Bone marrow (tissue), 2 donors: ENCODE results near the gene CSTB.
A peak's percentile ranks its signal among the peaks of the same experiment; 100 is the strongest.

Experiments
- DNase-seq, 2 donors: peaks; one replicate each; lab custom pipeline; 2025; lab: John Stamatoyannopoulos, UW

Gene CSTB

DNA sequence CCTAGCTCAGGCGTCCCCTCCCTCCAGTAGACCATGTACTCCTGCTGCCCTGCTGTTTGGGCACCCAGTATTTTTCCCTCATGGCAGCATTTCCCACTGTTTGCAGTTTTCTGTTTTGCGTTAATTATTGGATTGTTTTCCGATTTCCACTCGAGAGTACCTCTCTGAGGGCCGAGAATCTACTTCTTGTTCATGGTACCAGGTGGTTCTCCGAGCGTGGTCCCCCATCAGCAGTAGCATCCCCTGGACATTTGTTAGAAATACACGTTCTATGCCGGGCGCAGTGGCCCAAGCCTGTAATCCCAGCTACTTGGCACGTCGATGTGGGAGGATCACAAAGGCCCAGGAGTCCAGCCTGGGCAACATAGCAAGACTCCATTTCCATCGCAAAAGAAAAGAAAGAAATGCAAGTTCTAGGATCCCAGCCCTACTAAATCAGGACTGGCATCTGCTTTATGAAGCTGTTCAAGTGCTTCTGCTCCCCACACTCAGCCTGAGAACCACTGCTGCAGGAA, 14.0 kb upstream of the CSTB start:
- DNase-seq, result no peak

DNA sequence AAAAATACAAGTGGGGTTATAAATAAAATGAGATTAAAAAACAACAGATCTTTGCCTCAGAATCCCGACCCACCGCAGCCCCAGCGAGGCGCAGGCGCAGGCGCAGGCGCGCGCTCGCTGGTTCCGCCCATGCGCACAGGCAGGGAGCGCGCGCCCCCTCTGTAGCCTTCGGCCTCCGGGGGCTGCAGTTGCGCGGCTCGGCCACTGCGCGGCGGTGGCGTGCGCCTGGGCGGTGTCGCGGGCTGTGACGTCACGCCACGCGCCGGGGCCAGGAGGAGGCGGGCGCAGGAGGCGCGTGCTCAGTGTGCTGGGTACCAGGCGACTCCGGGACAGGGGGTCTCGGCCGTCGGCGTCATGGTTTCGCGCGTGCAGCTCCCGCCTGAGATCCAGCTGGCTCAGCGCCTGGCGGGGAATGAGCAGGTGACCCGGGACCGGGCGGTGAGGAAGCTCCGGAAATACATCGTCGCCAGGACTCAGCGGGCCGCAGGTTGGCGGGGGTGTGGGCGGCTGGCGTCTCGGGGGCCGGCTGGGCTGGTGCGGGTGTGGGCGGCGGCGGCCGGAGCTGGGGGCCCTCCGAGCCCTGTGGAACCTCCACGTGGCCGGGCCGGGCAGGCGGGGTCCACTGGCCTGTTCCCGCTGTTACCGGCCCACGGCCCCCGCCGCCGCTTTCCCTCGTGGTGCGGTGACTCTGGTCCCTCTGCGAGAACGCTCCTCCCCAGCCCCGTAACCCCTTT, 13.3 kb upstream of the CSTB start, which contains the start of gene RRP1:
TSS of gene RRP1 (plus strand) at position 302 of the 734 bp plus-strand sequence. CDS start at position 355, 53 bp downstream.
- peak; percentile 75 to 81 for DNase-seq

DNA sequence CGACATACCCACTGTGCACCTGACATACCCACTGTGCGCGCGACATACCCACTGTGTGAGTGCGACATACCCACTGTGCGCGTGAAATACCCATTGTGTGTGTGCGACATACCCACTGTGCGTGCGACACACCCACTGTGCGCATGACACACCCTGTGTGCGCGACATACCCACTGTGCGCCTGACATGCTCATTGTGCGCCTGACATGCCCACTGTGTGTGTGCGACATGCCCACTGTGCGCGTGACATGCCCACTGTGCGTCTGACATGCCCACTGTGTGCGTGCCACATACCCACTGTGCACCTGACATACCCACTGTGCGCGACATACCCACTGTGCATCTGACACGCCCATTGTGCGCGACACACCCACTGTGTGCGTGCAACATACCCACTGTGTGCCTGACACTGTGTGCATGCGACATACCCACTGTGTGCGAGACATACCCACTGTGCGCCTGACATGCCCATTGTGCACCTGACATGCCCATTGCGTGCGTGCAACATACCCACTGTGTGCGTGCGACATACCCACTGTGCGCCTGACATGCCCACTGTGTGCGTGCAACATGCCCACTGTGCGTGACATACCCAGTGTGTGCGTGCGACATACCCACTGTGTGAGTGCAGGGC, 10.8 kb upstream of the CSTB start:
- DNase-seq, result no peak

DNA sequence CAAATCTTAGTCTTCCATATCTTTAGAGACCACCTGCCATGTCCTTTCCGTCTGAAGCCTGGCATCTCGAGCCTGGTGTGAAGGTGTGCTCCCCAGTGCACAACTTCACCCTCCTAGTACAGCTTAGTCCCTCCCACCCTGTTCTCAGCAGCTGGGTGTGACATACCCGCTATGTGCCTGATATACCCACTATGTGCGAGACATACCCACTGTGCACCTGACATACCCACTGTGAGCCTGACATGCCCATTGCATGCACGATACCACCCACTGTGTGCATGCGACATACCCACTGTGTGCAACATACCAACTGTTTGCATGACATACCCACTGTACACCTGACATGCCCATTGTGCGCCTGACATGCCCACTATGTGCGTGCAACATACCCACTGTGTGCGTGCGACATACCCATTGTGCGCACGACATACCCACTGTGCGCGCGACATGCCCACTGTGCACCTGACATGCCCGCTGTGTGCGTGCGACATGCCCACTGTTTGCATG, 10.2 kb upstream of the CSTB start:
- DNase-seq, result no peak

DNA sequence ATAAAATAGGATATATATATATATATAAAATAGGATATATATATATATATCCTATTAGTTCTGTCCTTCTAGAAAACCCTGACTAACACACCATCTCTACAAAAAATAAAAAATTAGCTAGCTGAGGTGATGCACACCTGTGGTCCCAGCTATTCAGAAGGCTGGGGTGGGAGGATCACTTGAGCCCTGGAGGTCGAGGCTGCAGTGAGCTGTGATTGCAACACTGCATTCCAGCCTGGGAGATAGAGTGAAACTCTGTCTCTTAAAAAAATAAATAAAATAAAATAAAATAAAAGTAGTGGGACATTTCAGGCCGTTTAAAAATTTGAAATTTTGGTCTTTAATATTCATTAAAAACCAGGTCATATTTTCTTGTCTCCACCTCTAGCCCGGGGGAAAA, 9.0 kb upstream of the CSTB start:
- no peak for DNase-seq

DNA sequence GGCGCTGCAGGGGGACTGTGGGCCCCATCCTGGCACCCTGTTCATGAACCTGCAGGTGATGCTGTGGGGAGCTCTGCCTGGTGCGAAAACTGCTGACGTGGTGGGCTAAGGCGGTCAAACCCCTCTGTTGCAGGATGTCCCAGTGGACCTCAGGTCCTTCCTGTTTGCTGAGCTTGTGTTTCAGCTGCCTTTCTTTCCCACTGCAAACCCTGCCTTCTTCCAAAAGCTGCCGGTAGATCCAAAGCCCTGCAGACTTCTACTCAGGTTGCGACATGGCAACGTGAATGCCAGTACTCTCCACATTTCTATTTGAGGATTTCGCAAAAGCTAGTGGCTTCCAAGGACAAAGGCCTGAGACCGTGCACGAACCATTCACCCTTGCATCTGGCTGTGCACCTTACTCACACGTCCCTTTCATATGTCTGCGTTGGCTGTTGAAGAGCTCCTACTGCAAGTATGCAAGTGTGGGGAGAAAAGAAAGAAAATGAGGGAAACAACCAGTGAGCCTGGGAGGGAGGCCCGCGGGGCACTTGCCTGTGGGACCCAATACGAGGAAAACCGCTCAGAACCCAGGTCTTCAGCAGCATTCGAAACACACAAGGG, 7.1 kb upstream of the CSTB start:
- DNase-seq, result no peak

DNA sequence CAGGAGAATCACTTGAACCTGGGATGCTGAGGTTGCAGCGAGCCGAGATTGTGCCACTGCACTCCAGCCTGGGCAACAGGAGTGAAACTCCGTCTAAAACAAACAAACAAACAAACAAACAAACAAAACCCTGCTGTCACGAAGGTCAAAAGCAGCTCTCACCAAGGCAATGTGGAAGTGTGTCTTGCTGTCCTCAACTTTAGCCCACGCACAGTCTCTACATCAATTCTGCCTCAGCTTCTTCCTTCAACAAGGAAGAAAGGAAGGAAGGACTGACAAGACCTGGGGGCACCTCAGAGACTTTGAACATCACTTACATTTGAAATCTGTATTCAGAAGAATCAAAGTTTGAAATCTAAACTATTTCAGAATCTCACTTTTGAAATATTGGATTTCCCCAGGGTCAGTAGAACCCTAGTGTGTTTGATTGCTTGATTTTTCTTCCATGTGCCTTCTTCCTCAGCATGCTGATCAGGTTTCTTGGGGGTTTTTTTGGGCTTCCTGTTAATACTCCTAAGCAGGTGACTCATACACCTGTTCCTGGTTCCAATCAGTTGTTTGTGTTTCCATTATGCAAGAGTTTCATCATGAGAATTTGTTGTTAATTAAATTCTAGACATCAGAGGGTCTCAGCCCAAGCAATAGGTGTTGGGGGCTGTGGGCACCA, 6.5 kb upstream of the CSTB start:
- no peak for DNase-seq

DNA sequence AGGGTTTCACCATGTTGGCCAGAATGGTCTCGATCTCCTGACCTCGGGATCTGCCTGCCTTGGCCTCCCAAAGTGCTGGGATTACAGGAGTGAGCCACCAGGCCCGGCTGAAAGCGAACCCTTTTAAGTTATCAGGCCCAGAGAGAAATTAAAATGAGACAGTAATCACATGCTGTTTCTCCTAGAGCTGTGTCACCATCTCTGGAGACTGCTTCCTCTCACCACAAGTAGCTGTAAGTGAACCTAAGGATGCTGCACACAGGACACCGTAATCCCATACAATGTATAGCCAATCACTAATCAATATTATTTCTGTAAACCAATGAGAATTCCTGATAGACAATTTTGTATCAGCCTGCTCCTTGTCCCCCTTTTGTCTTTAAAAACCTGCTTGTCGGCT, 5.7 kb upstream of the CSTB start:
- DNase-seq, result no peak

DNA sequence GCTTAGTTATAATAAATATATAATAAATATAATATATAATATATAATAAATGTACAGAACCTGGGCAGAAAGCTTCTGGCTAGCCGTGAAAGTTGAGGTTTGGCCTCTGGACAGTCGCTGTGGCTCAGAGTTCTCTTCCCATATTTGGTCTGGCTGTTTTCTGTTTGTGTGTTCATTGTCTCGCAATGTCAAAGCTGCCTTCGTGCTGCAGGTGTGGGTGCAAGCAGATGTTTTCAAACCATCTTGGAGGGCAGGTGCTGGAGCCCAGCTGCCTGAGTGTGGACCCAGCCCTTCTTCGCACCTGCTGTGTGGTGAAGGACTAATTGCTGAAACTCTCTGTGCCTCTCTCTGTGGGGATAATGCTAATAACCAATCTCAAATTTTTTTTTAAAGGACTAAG, 3.6 kb upstream of the CSTB start:
- no peak for DNase-seq

DNA sequence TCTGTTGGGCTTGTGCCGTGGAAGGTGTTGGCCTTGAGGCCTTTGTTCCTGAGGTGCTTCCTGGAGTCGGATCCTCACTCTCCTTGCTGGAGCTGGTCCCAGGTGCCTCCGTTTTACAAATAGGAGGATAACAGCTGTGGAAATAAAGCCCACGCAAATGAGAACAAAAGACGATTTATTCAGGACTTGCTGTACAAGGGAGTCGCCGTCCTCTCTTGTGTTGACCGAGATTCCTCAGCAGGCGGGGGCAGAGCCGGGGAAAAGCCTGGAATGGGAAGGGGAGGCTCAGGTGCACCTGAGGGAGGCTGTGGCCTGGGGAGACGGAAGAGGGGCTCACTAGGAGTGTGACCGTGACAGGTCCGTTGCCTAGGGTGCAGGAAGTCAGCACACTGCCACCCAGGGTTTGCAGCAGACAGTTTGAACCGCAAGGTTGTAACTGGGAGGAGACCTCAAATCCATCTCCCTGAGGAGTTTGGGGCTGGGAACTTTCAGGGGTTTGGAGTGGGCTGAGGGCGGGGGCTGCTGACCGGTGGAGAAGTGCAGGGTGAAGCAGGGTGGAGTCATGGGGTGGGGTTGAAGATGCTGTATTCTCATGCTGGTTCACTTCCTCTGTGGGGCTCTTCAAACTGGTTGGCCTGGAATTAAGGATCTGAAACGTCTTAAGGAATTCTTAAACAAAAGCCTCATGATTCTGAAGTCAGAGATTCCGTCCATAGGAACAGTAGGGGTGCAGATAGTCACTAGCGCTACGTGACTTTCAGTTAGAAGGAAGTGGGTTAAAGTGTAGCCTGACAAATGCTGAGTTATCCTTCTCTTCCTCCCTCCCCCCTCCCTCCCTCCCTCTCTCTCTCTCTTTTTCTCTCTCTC, 2.6 kb upstream of the CSTB start:
- DNase-seq, result no peak

DNA sequence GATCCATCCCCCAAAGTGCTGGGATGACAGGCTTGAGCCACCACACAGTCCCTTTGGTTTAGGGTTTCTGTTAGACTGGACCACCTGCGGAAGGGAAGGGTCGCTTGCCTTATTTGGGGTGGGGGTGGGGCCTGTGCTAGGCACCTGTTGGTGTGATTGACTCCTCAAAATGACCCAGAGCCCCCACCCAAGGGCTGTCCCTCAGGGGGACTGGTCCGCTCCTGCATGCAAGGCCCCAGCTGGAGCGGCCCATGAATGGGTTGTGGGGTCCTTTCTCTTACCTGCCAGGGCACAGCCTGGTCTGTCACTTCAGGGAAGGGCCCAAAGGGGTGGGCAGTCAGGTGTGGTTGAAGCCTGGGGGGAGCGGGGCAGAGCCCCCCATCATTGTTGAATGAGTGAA, 1.8 kb upstream of the CSTB start:
- DNase-seq, result no peak

DNA sequence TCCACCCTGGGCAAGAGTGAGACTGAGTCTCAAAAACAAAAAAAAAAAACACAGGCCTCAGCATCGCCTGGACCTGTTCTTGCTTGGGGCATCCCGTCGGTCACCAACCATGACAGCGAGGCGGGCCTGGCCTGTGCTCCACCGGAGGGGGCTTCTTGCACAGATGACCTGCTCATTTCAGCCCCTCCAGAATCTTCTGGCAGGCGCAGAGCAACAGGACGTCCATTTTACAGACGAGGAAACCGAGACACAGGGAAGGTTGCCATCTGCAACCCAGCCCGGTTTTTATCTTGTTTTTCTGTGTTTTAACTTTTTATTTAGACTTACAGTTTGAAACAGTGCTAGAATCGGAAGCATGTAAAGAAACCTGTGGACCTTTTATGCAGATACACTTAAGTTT, 918 bp downstream of the CSTB start:
- DNase-seq, result no peak

DNA sequence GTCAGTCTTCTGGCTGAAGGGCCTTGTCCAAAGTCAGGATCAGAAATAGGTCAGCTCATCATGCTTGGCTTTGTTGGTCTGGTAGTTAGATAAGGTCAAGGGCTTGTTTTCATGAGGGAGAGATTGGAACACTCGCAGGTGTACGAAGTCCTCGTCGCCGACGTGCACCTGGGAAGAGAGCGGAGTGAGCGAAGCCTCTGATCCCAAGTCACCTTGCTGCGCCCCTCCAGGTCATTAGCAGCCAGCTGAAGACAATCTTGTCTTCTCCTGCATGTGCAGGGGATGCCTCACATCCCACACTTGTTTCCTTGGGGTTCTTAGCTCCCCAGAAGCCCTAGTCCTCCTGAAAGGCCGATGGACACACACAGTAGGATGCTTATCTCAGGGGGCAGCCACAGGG, 1.9 kb downstream of the CSTB start:
- no peak for DNase-seq

DNA sequence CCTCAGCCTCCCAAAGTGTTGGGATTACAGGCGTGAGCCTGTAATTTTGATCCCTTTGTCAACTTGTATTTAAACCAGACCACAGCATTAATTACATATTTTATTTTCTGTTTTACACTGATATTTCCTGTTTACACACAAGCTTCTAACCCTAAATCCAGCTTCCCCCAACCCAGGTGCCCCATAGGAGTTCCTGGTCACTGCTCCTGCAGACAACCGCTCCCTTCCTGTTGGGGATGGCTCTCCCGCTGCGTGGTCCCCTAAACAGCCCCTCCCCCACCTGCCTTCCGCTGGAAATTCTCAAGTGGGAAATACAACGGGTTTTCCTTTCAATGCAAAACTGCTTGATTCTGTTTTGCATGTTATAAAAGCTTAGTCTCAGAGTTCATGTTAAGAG, 3.7 kb downstream of the CSTB start:
- no peak for DNase-seq

DNA sequence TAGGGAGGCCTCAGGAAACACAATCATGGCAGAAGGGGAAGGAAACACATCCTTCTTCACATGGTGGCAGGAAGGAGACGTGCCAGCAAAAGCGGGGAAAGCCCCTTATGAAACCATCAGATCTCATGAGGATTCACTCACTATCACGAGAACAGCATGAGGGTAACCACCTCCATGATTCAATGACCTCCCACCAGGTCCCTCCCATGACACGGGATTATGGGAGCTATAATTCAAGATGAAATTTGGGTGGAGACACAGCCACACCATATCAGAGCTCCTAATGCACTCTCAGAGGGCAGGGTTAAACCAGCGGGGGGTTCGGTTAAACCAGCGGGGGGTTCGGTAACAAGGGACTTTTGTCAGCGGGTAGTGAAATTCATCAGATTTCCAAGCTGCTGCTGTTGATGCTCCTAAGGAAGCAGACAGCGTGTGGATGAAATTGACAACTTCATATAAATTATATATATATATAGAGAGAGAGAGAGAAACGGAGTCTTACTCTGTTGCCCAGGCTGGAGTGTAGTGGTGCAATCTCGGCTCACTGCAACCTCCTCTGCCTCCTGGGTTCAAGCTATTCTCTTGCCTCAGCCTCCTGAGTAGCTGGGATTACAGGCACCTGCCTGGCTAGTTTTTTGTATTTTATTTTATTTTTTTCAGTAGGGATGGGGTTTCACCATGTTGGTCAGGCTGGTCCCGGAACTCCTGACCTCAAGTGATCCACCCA, 4.2 kb downstream of the CSTB start:
- DNase-seq, result peak in 1 of 2 donors; percentile 35

DNA sequence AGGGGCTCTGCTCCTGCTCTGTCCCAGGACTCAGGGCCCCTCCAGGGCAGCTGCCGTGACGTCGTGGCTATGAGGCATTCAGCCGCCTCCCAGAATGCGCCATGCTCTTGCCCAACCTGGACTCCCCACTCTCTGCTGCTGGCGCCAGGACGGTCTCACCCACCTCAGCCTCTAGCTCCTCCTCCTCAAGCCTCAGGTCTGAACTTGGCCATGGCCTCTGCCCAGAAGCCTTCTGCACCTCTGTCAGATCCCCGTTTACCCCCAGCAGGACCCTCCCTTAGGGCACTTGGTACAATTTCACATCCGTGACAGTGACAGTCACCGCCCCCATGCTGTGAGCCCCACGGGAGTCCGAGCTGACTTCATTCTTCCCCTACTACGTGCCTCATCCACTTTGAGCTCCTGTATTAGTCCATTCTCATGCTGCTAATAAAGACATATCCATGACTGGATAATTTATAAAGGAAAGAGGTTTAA, 4.9 kb downstream of the CSTB start:
- DNase-seq, result no peak

DNA sequence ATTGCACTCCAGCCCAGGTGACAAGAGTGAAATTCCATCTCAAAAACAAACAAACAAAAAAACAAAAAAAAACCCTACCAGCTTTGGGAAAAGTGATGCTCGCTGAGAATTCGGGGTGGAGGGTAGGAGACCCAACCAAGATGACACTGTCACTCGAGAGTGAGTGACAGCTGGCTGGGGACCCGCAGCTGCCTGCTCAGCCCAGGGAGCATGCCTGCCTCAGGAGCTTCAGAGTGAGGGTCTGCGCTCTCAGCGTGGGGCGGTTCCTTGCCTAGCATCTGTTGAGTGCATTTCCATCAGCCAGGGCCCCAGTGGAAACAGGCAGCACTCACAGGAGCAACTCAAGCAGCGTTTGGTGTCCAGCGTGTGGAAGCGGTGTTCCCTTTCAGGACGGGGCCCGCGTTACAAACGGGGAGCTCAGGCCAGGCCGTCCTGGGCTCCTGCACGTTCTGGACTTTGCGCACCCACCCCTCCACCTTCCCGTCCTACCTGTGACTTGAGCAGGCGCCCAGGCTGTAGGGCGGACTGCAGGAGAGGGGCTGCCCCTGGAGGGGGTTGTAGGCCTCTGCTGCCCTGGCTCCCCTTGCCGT, 5.9 kb downstream of the CSTB start:
- no peak for DNase-seq

DNA sequence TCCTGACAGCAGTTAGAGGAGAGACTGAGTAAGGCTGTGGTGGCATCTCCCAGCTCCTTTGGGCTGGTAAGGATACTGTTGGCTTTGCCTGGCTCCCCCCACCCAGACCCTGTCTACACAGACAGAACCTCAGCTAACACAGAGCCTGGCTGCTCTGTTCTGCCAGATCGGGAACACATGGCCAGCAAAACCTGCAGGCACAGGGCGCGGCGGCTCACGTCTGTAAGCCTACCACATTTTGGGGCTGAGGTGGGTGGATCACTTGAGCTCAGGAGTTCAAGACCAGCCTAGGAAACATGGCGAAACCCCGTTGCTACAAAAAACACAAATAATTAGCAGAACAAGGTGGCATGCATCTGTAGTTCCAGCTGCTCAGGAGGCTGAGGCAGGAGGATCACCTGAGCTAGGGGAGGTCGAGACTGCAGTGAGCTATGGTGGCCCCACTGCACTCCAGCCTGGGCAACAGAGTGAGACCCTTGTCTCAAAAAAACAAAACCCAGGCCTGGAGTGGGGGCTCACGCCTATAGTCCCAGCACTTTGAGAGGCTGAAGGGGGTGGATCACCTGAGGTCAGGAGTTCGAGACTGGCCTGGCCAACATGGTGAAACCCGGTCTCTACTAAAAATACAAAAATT, 6.7 kb downstream of the CSTB start:
- no peak for DNase-seq

DNA sequence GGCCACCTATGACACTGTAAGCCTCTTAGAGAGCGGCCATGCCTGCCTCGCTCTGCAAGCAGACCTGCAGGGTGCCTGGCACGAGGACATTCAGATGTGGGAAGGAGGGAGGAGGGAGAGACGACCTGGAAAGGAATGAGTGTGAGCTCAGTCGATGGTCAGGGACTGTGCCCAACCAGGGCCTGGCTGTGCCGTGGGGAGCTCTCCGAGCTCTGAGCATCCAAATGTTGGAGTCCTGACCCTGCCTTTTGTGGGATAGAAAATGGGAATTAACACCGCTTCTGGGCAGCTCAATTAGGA, 7.3 kb downstream of the CSTB start:
- DNase-seq, result no peak
